Stimulated activated naive CD8-positive, alpha-beta T cell treated with anti-CD3 and anti-CD28 coated beads, Interleukin-15, amount 100 ng/mL, for 72 hours (primary cell): ENCODE measurements around the gene TXNDC16.
"Not testable (repeated sequence)": the region's sequence is repeated elsewhere in the genome, so short reads cannot be mapped to it uniquely, and the experiment has no call there.

Experiments used
- ATAC-seq: fragments of 150-1000 bp; cut with Tn5 transposase; 2 replicates; pipeline ENCODE4 v1.10.0; 2021; ENCODE audit warnings: mild to moderate bottlenecking, moderate library complexity
- DNase-seq, 2 donors: peaks; one replicate each; pipeline ENCODE4 v3.0.0; 2021 to 2022
- H3K27ac Mint-ChIP-seq, 2 donors: one replicate each; pipeline ENCODE4 v1.8.0; 2022; ENCODE audit warnings: mild to moderate bottlenecking in 2 of 2, mixed read lengths in 2 of 2, moderate library complexity in 2 of 2
- H3K27me3 Mint-ChIP-seq: one replicate; pipeline ENCODE4 v1.8.0; 2022; ENCODE audit warnings: mixed read lengths
- H3K4me1 Mint-ChIP-seq: one replicate; pipeline ENCODE4 v1.8.0; 2022; ENCODE audit warnings: mild to moderate bottlenecking, mixed read lengths
- H3K4me3 Mint-ChIP-seq, 2 donors: one replicate each; pipeline ENCODE4 v1.8.0; 2022; ENCODE audit warnings: mild to moderate bottlenecking in 2 of 2, mixed read lengths in 2 of 2, moderate library complexity in 1 of 2
- H3K9me3 Mint-ChIP-seq, 2 donors: one replicate each; pipeline ENCODE4 v1.8.0; 2022; ENCODE audit warnings: mixed read lengths in 2 of 2

The TXNDC16 gene

GRCh38 chr14:52552063-52552988 lies at the start of gene TXNDC16, which contains the start of gene GPR137C:
TXNDC16 (minus strand) TSS chr14:52552505; CDS start chr14:52543557, 8,948 bp downstream.
GPR137C (plus strand) TSS chr14:52552836; CDS start chr14:52553148, 312 bp downstream.
- peak; percentile 96 to 99 for DNase-seq
- Mint-ChIP-seq H3K27ac (peak within 1 kb of the TSS; percentile 91 to 94), H3K27me3 (peaks cover 9% of the 10 kb centered on the region), H3K9me3 (no peaks in the 10 kb centered on the region), H3K4me1 (peaks cover 29% of the 10 kb centered on the region), H3K4me3 (peak within 1 kb of the TSS; percentile 93 to 95)
- peak; percentile 93 for ATAC-seq

GRCh38 chr14:52599974-52600373 lies 47.7 kb upstream of the TXNDC16 start:
- Mint-ChIP-seq H3K27ac (no peak overlapping the region), H3K9me3 (peaks cover 6 to 17% of the 10 kb centered on the region in 2 donors), H3K27me3 (no peaks in the 10 kb centered on the region)

GRCh38 chr14:52598568-52598967 lies 46.3 kb upstream of the TXNDC16 start:
- Mint-ChIP-seq H3K9me3 (peaks cover 16 to 17% of the 10 kb centered on the region in 2 donors), H3K27me3 (no peaks in the 10 kb centered on the region), H3K4me1 (no peaks in the 10 kb centered on the region), H3K4me3 (no peak overlapping the region), H3K27ac (no peak overlapping the region)
- DNase-seq = no peak
- ATAC-seq = no peak

More at GRCh38 chr14:52599974-52600373, 47.7 kb upstream of the TXNDC16 start:
- no peak overlapping the region for H3K4me3 Mint-ChIP-seq
- no peak for ATAC-seq
- no peaks in the 10 kb centered on the region for H3K4me1 Mint-ChIP-seq
- no peak for DNase-seq

- Mint-ChIP-seq H3K27ac (no peak overlapping the region), H3K27me3 (no peaks in the 10 kb centered on the region), H3K9me3 (peaks cover 17% of the 10 kb centered on the region in 2 donors), H3K4me3 (no peak overlapping the region), H3K4me1 (no peaks in the 10 kb centered on the region)
- ATAC-seq (no peak), DNase-seq (no peak)
Measured at GRCh38 chr14:52596861-52597260, 44.6 kb upstream of the TXNDC16 start.

GRCh38 chr14:52596320-52596719 lies 44.0 kb upstream of the TXNDC16 start:
- Mint-ChIP-seq H3K27me3 (no peaks in the 10 kb centered on the region), H3K9me3 (peaks cover 17 to 21% of the 10 kb centered on the region in 2 donors), H3K27ac (no peak overlapping the region), H3K4me1 (no peaks in the 10 kb centered on the region), H3K4me3 (no peak overlapping the region)
- DNase-seq = no peak
- ATAC-seq = no peak

GRCh38 chr14:52590318-52590717 lies 38.0 kb upstream of the TXNDC16 start:
- no peak for ATAC-seq
- H3K4me1 Mint-ChIP-seq = no peaks in the 10 kb centered on the region

GRCh38 chr14:52589646-52590045 lies 37.3 kb upstream of the TXNDC16 start:
- H3K4me3 Mint-ChIP-seq = no peak overlapping the region
- H3K27ac Mint-ChIP-seq = no peak overlapping the region
- H3K27me3 Mint-ChIP-seq = no peaks in the 10 kb centered on the region
- ATAC-seq (no peak), DNase-seq (no peak)
- peaks cover 8 to 12% of the 10 kb centered on the region in 2 donors for H3K9me3 Mint-ChIP-seq
- H3K4me1 Mint-ChIP-seq = no peaks in the 10 kb centered on the region

More at GRCh38 chr14:52590318-52590717, 38.0 kb upstream of the TXNDC16 start:
- H3K4me3 Mint-ChIP-seq = no peak overlapping the region
- H3K9me3 Mint-ChIP-seq = peaks cover 11 to 14% of the 10 kb centered on the region in 2 donors
- H3K27ac Mint-ChIP-seq = no peak overlapping the region
- no peak for DNase-seq
- no peaks in the 10 kb centered on the region for H3K27me3 Mint-ChIP-seq

GRCh38 chr14:52583544-52583943 lies 31.2 kb upstream of the TXNDC16 start:
- Mint-ChIP-seq H3K27ac (no peak overlapping the region), H3K4me3 (no peak overlapping the region), H3K27me3 (no peaks in the 10 kb centered on the region), H3K4me1 (no peaks in the 10 kb centered on the region), H3K9me3 (no peaks in the 10 kb centered on the region)
- DNase-seq (no peak), ATAC-seq (no peak)

GRCh38 chr14:52575858-52576257 lies 23.6 kb upstream of the TXNDC16 start:
- H3K27me3 Mint-ChIP-seq = no peaks in the 10 kb centered on the region
- H3K9me3 Mint-ChIP-seq = peaks cover 18 to 28% of the 10 kb centered on the region in 2 donors
- DNase-seq = no peak
- no peak overlapping the region for H3K27ac Mint-ChIP-seq
- no peak for ATAC-seq
- no peak overlapping the region for H3K4me3 Mint-ChIP-seq
- H3K4me1 Mint-ChIP-seq = no peaks in the 10 kb centered on the region

GRCh38 chr14:52568454-52568853 lies 16.1 kb upstream of the TXNDC16 start:
- not testable (repeated sequence) for ATAC-seq, H3K27ac Mint-ChIP-seq, DNase-seq, H3K4me3 Mint-ChIP-seq, H3K4me1 Mint-ChIP-seq
- peaks cover 37 to 45% of the 10 kb centered on the region in 2 donors for H3K9me3 Mint-ChIP-seq
- peaks cover 10% of the 10 kb centered on the region for H3K27me3 Mint-ChIP-seq

GRCh38 chr14:52563120-52563519 lies 10.8 kb upstream of the TXNDC16 start:
- H3K4me3 Mint-ChIP-seq = no peak overlapping the region
- no peaks in the 10 kb centered on the region for H3K4me1 Mint-ChIP-seq
- H3K27me3 Mint-ChIP-seq = peaks cover 10% of the 10 kb centered on the region
- ATAC-seq (no peak), DNase-seq (no peak)
- no peak overlapping the region for H3K27ac Mint-ChIP-seq
- no peaks in the 10 kb centered on the region for H3K9me3 Mint-ChIP-seq

- Mint-ChIP-seq H3K4me1 (peaks cover 5% of the 10 kb centered on the region), H3K4me3 (no peak overlapping the region), H3K27me3 (peaks cover 9% of the 10 kb centered on the region), H3K27ac (no peak overlapping the region), H3K9me3 (no peaks in the 10 kb centered on the region)
- DNase-seq (no peak), ATAC-seq (no peak)
Measured at GRCh38 chr14:52558688-52559087, 6.4 kb upstream of the TXNDC16 start.

- peak; percentile 73 to 80 for DNase-seq
- Mint-ChIP-seq H3K9me3 (no peaks in the 10 kb centered on the region), H3K27ac (peak overlapping the region; percentile 69 to 86), H3K4me3 (peak overlapping the region; percentile 91 to 93), H3K27me3 (peaks cover 9% of the 10 kb centered on the region), H3K4me1 (peaks cover 26% of the 10 kb centered on the region)
- ATAC-seq = peak; percentile 19
Measured at GRCh38 chr14:52553671-52554575, 1.6 kb upstream of the TXNDC16 start.

GRCh38 chr14:52553002-52553670 lies 831 bp upstream of the TXNDC16 start:
- Mint-ChIP-seq H3K27ac (peak overlapping the region in 1 of 2 donors; percentile 23), H3K4me3 (peak overlapping the region; percentile 93 to 95), H3K9me3 (no peaks in the 10 kb centered on the region), H3K4me1 (peaks cover 27% of the 10 kb centered on the region), H3K27me3 (peaks cover 9% of the 10 kb centered on the region)
- DNase-seq = peak; percentile 55 to 66
- peak; percentile 58 for ATAC-seq

GRCh38 chr14:52551696-52552062 lies 626 bp downstream of the TXNDC16 start:
- H3K9me3 Mint-ChIP-seq = no peaks in the 10 kb centered on the region
- H3K27ac Mint-ChIP-seq = peak overlapping the region; percentile 91 to 94
- DNase-seq (no peak), ATAC-seq (no peak)
- peak overlapping the region; percentile 93 to 95 for H3K4me3 Mint-ChIP-seq
- peaks cover 29% of the 10 kb centered on the region for H3K4me1 Mint-ChIP-seq
- H3K27me3 Mint-ChIP-seq = peaks cover 9% of the 10 kb centered on the region
